H9 (cell line): ENCODE data around the gene AKT3. TPM values are rescaled to one million over a fixed set of nuclear protein-coding genes. Genes with fewer than 3 reads are reported as not detected.

Experiments used
- DNase-seq: peaks from one replicate; pipeline ENCODE4 v3.0.0-alpha.2; 2017
- H2AFZ ChIP-seq: one replicate; pipeline ENCODE4 v1.6.1; 2013; ENCODE audit warnings: mild to moderate bottlenecking, low read length, control low read depth, moderate library complexity
- H2AK5ac ChIP-seq: 2 replicates; pipeline ENCODE4 v1.6.1; 2013; ENCODE audit warnings: low read length, control low read depth, mixed read lengths; ENCODE audit not compliant: insufficient read length
- H2BK120ac ChIP-seq: one replicate; pipeline ENCODE4 v1.6.1; 2013; ENCODE audit warnings: low read depth, mild to moderate bottlenecking, low read length, control low read depth, inconsistent platforms; ENCODE audit not compliant: poor library complexity, severe bottlenecking
- H2BK12ac ChIP-seq: 2 replicates; pipeline ENCODE4 v1.6.1; 2013; ENCODE audit warnings: low read length, control low read depth, mixed read lengths, low read depth; ENCODE audit not compliant: insufficient read length
- H2BK15ac ChIP-seq: 2 replicates; pipeline ENCODE4 v1.6.1; 2013; ENCODE audit warnings: low read depth, low read length, control low read depth
- H2BK20ac ChIP-seq: one replicate; pipeline ENCODE4 v1.6.1; 2013; ENCODE audit warnings: low read depth, mild to moderate bottlenecking, low read length, control low read depth, inconsistent platforms; ENCODE audit not compliant: poor library complexity, severe bottlenecking
- H2BK5ac ChIP-seq: 2 replicates; pipeline ENCODE4 v1.6.1; 2013; ENCODE audit warnings: low read length, control low read depth, mixed read lengths; ENCODE audit not compliant: insufficient read length
- H3K14ac ChIP-seq: 2 replicates; pipeline ENCODE4 v1.6.1; 2013; ENCODE audit warnings: low read length, control low read depth; ENCODE audit not compliant: insufficient read depth
- H3K18ac ChIP-seq: 2 replicates; pipeline ENCODE4 v1.6.1; 2013; ENCODE audit warnings: low read depth, mild to moderate bottlenecking, mixed read lengths, low read length, control low read depth; ENCODE audit not compliant: insufficient read length
- H3K23ac ChIP-seq: 2 replicates; pipeline ENCODE4 v1.6.1; 2013; ENCODE audit warnings: low read length, control low read depth, mixed read lengths, low read depth; ENCODE audit not compliant: insufficient read length
- H3K23me2 ChIP-seq: 2 replicates; pipeline ENCODE4 v1.6.1; 2013; ENCODE audit warnings: low read depth, mild to moderate bottlenecking, mixed read lengths, low read length, control low read depth; ENCODE audit not compliant: insufficient read length, poor library complexity, severe bottlenecking
- H3K27ac ChIP-seq: 2 replicates; pipeline ENCODE4 v1.5.1; 2013; ENCODE audit warnings: low read length, control low read depth, mixed read lengths, low read depth; ENCODE audit not compliant: insufficient read length
- H3K27me3 ChIP-seq: 2 replicates; pipeline ENCODE4 v1.6.1; 2013; ENCODE audit warnings: low read length, control low read depth, inconsistent platforms; ENCODE audit not compliant: insufficient read depth
- H3K4ac ChIP-seq: 2 replicates; pipeline ENCODE4 v1.6.1; 2013; ENCODE audit warnings: low read depth, mild to moderate bottlenecking, control low read depth, inconsistent platforms, low read length, moderate library complexity
- H3K4me1 ChIP-seq: 2 replicates; pipeline ENCODE4 v1.6.1; 2013; ENCODE audit warnings: low read length, control low read depth, inconsistent platforms; ENCODE audit not compliant: insufficient read depth
- H3K4me2 ChIP-seq: 2 replicates; pipeline ENCODE4 v1.6.1; 2013; ENCODE audit warnings: low read length, control low read depth, mixed read lengths; ENCODE audit not compliant: insufficient read length, insufficient read depth
- H3K56ac ChIP-seq: 2 replicates; pipeline ENCODE4 v1.6.1; 2013; ENCODE audit warnings: low read depth, mild to moderate bottlenecking, mixed read lengths, low read length, control low read depth; ENCODE audit not compliant: insufficient read length
- H3K79me1 ChIP-seq: 2 replicates; pipeline ENCODE4 v1.6.1; 2013; ENCODE audit warnings: low read depth, mild to moderate bottlenecking, moderate library complexity, low read length, control low read depth, inconsistent platforms; ENCODE audit not compliant: insufficient read depth, poor library complexity, severe bottlenecking
- H3K79me2 ChIP-seq: 2 replicates; pipeline ENCODE4 v1.6.1; 2013; ENCODE audit warnings: low read length, control low read depth, inconsistent platforms; ENCODE audit not compliant: insufficient read depth
- H3K9ac ChIP-seq: 2 replicates; pipeline ENCODE4 v1.6.1; 2013; ENCODE audit warnings: low read length, control low read depth, mixed read lengths; ENCODE audit not compliant: insufficient read length; ENCODE audit errors: extremely low read depth
- H3K9me3 ChIP-seq: one replicate; pipeline ENCODE4 v1.6.1; 2013; ENCODE audit warnings: low read depth, low read length, inconsistent platforms; ENCODE audit not compliant: control insufficient read depth
- H3T11ph ChIP-seq: one replicate; pipeline ENCODE4 v1.6.1; 2013; ENCODE audit warnings: mild to moderate bottlenecking, low read length, control low read depth, inconsistent platforms
- H4K20me1 ChIP-seq: one replicate; pipeline ENCODE4 v1.6.1; 2013; ENCODE audit not compliant: control insufficient read depth, insufficient read length, insufficient read depth
- H4K5ac ChIP-seq: 2 replicates; pipeline ENCODE4 v1.6.1; 2013; ENCODE audit warnings: low read depth, mild to moderate bottlenecking, mixed read lengths, low read length, control low read depth; ENCODE audit not compliant: insufficient read length
- H4K8ac ChIP-seq: replicated peaks from 2 replicates; pipeline ENCODE4 v1.6.1; 2013; ENCODE audit warnings: low read length, control low read depth, mixed read lengths, low read depth; ENCODE audit not compliant: insufficient read length
- H4K91ac ChIP-seq: 2 replicates; pipeline ENCODE4 v1.6.1; 2013; ENCODE audit warnings: low read depth, mild to moderate bottlenecking, moderate library complexity, mixed read lengths, low read length, control low read depth; ENCODE audit not compliant: insufficient read length
- H3K27ac Mint-ChIP-seq, 3 experiments: 2 replicates in 2 of 3; 3 replicates in 1 of 3; pipeline ENCODE4 v1.8.0; 2020 to 2021; ENCODE audit warnings: mixed read lengths in 3 of 3, mild to moderate bottlenecking in 1 of 3, moderate library complexity in 1 of 3
- H3K27me3 Mint-ChIP-seq: 2 replicates; pipeline ENCODE4 v1.8.0; 2021; ENCODE audit warnings: low read depth, mild to moderate bottlenecking, moderate library complexity, mixed read lengths
- H3K36me3 Mint-ChIP-seq, 3 experiments: 2 replicates in 2 of 3; 3 replicates in 1 of 3; pipeline ENCODE4 v1.8.0; 2020 to 2021; ENCODE audit warnings: low read depth in 3 of 3, mixed read lengths in 3 of 3; ENCODE audit not compliant: insufficient read depth in 1 of 3
- H3K4me1 Mint-ChIP-seq, 2 experiments: 2 replicates each; pipeline ENCODE4 v1.8.0; 2020; ENCODE audit warnings: mixed read lengths in 2 of 2
- H3K4me3 Mint-ChIP-seq, 2 experiments: 2 replicates in 1 of 2; 3 replicates in 1 of 2; pipeline ENCODE4 v1.8.0; 2020 to 2021; ENCODE audit warnings: mild to moderate bottlenecking in 2 of 2, mixed read lengths in 2 of 2, moderate library complexity in 1 of 2
- H3K9me3 Mint-ChIP-seq, 2 experiments: 2 replicates in 1 of 2; 3 replicates in 1 of 2; pipeline ENCODE4 v1.8.0; 2020; ENCODE audit warnings: mild to moderate bottlenecking in 2 of 2, mixed read lengths in 2 of 2, moderate library complexity in 1 of 2
- WGBS: extraction: QIAGEN DNeasy Blood & Tissue Kit; methylation state at CpG from one replicate; pipeline ENCODE4 v1.1.7; 2013; ENCODE audit warnings: missing lambda C conversion rate, low lambda C conversion rate, mixed read lengths; ENCODE audit not compliant: insufficient read length; ENCODE audit errors: extremely low coverage; 5-methylcytosine and 5-hydroxymethylcytosine counted together
- total RNA-seq: library from RNA; stranded (reverse); gene quantifications from 2 replicates; pipeline ENCODE4 v1.2.1, GENCODE V29; 2021
- TF ChIP-seq, protein P1 (sequence below): fragments of 200-600 bp; sonication (generic); conservative IDR thresholded peaks from 3 replicates; pipeline ENCODE4 v1.8.0; 2021; ENCODE audit warnings: antibody characterized with exemption, mild to moderate bottlenecking

Gene AKT3
- total RNA-seq, 1 experiment from 2014 or later = 27.8 TPM

DNA sequence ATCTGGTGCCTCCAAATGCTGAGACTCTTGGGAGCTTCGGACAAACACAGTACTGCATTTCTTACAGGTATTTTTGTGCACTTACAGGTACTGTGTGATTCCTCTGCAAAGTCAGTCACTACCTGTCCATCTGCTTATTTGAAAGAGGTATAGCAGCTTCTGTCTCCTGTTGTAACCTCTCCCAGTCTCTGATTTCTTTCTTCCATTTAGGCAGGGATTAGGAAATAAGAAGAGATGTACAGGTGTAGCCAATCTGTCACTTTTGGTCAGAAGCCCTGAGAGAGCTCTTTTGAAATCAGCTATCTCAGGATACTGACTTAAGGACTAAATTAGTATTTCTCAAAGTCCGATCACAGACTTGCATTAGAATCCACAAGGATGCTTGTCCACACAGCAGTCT, 54.0 kb downstream of the AKT3 start:
- Histone ChIP-seq H4K20me1 (no peaks in the 10 kb centered on the region), H3K79me2 (no peaks in the 10 kb centered on the region), H3K23me2 (no peaks in the 10 kb centered on the region), H4K8ac (no peak overlapping the region), H3K23ac (no peak overlapping the region), H3K9ac (no peak overlapping the region), H3K4ac (no peak overlapping the region), H3T11ph (no peak overlapping the region), H3K27me3 (no peaks in the 10 kb centered on the region), H3K18ac (no peak overlapping the region), H2AK5ac (no peak overlapping the region), H3K4me2 (no peak overlapping the region), H3K9me3 (no peaks in the 10 kb centered on the region), H3K4me1 (no peaks in the 10 kb centered on the region; the same call in 1 of the 2 replicates), H3K79me1 (no peaks in the 10 kb centered on the region), H3K56ac (no peak overlapping the region), H2BK5ac (no peak overlapping the region), H2AFZ (no peak overlapping the region), H3K14ac (no peak overlapping the region), H2BK20ac (no peak overlapping the region), H2BK12ac (no peak overlapping the region), H4K5ac (no peak overlapping the region), H4K91ac (no peak overlapping the region), H3K27ac (no peak overlapping the region), H2BK15ac (no peak overlapping the region), H2BK120ac (no peak overlapping the region)
- DNase-seq = no peak
- Mint-ChIP-seq H3K27ac (no peak overlapping the region), H3K9me3 (no peaks in the 10 kb centered on the region), H3K36me3 (peaks cover 0 to 9% (median 0%) of the 10 kb centered on the region in 3 experiments; a peak in 2 of 7 replicates), H3K27me3 (no peaks in the 10 kb centered on the region), H3K4me1 (peaks cover 7 to 8% of the 10 kb centered on the region in 2 experiments), H3K4me3 (no peak overlapping the region)
- no CpG with 5 or more reads among the region's 2 CpGs for WGBS
- TF ChIP-seq, protein P1, sequence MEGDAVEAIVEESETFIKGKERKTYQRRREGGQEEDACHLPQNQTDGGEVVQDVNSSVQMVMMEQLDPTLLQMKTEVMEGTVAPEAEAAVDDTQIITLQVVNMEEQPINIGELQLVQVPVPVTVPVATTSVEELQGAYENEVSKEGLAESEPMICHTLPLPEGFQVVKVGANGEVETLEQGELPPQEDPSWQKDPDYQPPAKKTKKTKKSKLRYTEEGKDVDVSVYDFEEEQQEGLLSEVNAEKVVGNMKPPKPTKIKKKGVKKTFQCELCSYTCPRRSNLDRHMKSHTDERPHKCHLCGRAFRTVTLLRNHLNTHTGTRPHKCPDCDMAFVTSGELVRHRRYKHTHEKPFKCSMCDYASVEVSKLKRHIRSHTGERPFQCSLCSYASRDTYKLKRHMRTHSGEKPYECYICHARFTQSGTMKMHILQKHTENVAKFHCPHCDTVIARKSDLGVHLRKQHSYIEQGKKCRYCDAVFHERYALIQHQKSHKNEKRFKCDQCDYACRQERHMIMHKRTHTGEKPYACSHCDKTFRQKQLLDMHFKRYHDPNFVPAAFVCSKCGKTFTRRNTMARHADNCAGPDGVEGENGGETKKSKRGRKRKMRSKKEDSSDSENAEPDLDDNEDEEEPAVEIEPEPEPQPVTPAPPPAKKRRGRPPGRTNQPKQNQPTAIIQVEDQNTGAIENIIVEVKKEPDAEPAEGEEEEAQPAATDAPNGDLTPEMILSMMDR = no peak
